HepG2 (cell line): ENCODE data around the gene SAE1. TPM values are rescaled to one million over a fixed set of nuclear protein-coding genes. Genes with fewer than 3 reads are reported as not detected.
A peak's percentile ranks its signal among the peaks of the same experiment; 100 is the strongest.

Source experiments
- AKAP8 ChIP-seq: sonication (generic); formaldehyde crosslinking; IDR thresholded peaks from 2 replicates; pipeline ENCODE4 v1.5.1; 2020; ENCODE audit warnings: mild to moderate bottlenecking, missing genetic modification reagents
- BORCS8-MEF2B ChIP-seq: sonication (generic); formaldehyde crosslinking; IDR thresholded peaks from 2 replicates; pipeline ENCODE4 v1.8.0; 2022; ENCODE audit warnings: mild to moderate bottlenecking, missing genetic modification reagents
- CEBPG ChIP-seq: IDR thresholded peaks from 2 replicates; pipeline ENCODE4 v1.6.1; 2016
- DNMT3B ChIP-seq: conservative IDR thresholded peaks from 2 replicates; pipeline ENCODE4 v1.6.1; 2016; ENCODE audit warnings: missing biosample characterization, control low read depth
- EHMT2 ChIP-seq: fragments of 200-600 bp; sonication (generic); IDR thresholded peaks from 2 replicates; pipeline ENCODE4 v1.7.0; 2017; ENCODE audit warnings: antibody characterized with exemption, low read depth, low read length, borderline replicate concordance
- ETV5 ChIP-seq: IDR thresholded peaks from 2 replicates; pipeline ENCODE4 v1.6.1; 2018; ENCODE audit warnings: missing biosample characterization, missing genetic modification reagents, inconsistent platforms, borderline replicate concordance
- FOXC1 ChIP-seq: sonication (generic); formaldehyde crosslinking; IDR thresholded peaks from 2 replicates; pipeline ENCODE4 v1.8.0; 2022; ENCODE audit warnings: mild to moderate bottlenecking, missing genetic modification reagents, borderline replicate concordance
- MBNL3 ChIP-seq: fragments of 250-450 bp; sonication (Bioruptor Pico); conservative IDR thresholded peaks from 2 replicates; pipeline ENCODE4 v1.8.0; 2022; ENCODE audit warnings: mild to moderate bottlenecking, inconsistent platforms
- RFX1 ChIP-seq: fragments of 450-650 bp; IDR thresholded peaks from 2 replicates; pipeline ENCODE4 v1.6.1; 2017
- STAT5B ChIP-seq: sonication (generic); formaldehyde crosslinking; IDR thresholded peaks from 2 replicates; pipeline ENCODE4 v1.4.0; 2020; ENCODE audit warnings: missing genetic modification reagents
- ZFAT ChIP-seq: sonication (generic); formaldehyde crosslinking; conservative IDR thresholded peaks from 2 replicates; pipeline ENCODE4 v1.8.1; 2023; ENCODE audit warnings: missing genetic modification reagents, inconsistent platforms
- ZNF207 ChIP-seq: fragments of 450-650 bp; IDR thresholded peaks from 2 replicates; pipeline ENCODE4 v1.6.1; 2016; ENCODE audit warnings: antibody characterized with exemption, borderline replicate concordance
- ZNF263 ChIP-seq: sonication (generic); formaldehyde crosslinking; IDR thresholded peaks from 2 replicates; pipeline ENCODE4 v1.4.0; 2020; ENCODE audit warnings: missing genetic modification reagents
- ZNF354B ChIP-seq: sonication (generic); formaldehyde crosslinking; IDR thresholded peaks from 2 replicates; pipeline ENCODE4 v1.8.0; 2022; ENCODE audit warnings: mild to moderate bottlenecking, missing genetic modification reagents
- ZNF607 ChIP-seq: sonication (generic); formaldehyde crosslinking; IDR thresholded peaks from 2 replicates; pipeline ENCODE4 v1.5.1; 2020; ENCODE audit warnings: missing genetic modification reagents, mild to moderate bottlenecking, borderline replicate concordance
- ZZZ3 ChIP-seq: sonication (generic); formaldehyde crosslinking; IDR thresholded peaks from 2 replicates; pipeline ENCODE4 v1.4.0; 2020; ENCODE audit warnings: missing genetic modification reagents, mild to moderate bottlenecking, borderline replicate concordance
- polyA plus RNA-seq, 8 experiments: library from polyadenylated mRNA; depleted of rRNA in 3 of 8; stranded (reverse) in 7 of 8; unstranded in 1 of 8; fragments of >200 nt; fragmentation: Illumina TruSeq in 4 of 8; extraction: Trizol in 4 of 8; gene quantifications; 2 replicates each; pipeline versions ENCODE4 v1.2.1 to v1.2.3, GENCODE V29; 2011 to 2016; ENCODE audit warnings: low read depth in 4 of 8, missing spikeins in 1 of 8, mixed read lengths in 1 of 8; ENCODE audit not compliant: insufficient read depth in 1 of 8
- total RNA-seq, 5 experiments: library from RNA; depleted of rRNA; stranded (reverse); fragments of >200 nt; fragmentation: Illumina TruSeq; extraction: Trizol; gene quantifications; 2 replicates each; pipeline ENCODE4 v1.2.3, GENCODE V29; 2016; ENCODE audit warnings: low read depth in 1 of 5
- TF ChIP-seq, protein P1 (sequence below): sonication (generic); formaldehyde crosslinking; IDR thresholded peaks from 2 replicates; pipeline ENCODE4 v1.4.0; 2020; ENCODE audit warnings: missing genetic modification reagents, borderline replicate concordance
- TF ChIP-seq, protein P2 (sequence below): sonication (generic); formaldehyde crosslinking; IDR thresholded peaks from 2 replicates; pipeline ENCODE4 v1.5.0; 2020; ENCODE audit warnings: mild to moderate bottlenecking, missing genetic modification reagents
- TF ChIP-seq, protein P3 (sequence below): sonication (generic); formaldehyde crosslinking; IDR thresholded peaks from 2 replicates; pipeline ENCODE4 v1.4.0; 2020; ENCODE audit warnings: missing genetic modification reagents
- TF ChIP-seq, protein P4 (sequence below): IDR thresholded peaks from 2 replicates; pipeline ENCODE4 v1.6.1; 2012; ENCODE audit warnings: low read depth, low read length, improper control_type of control experiment

The SAE1 gene
- total and polyA plus RNA-seq, 2 of the 13 experiments (the other 11 are each of a cell fraction or from before 2014, with no cell fraction given) = 87.6 to 197 TPM

DNA sequence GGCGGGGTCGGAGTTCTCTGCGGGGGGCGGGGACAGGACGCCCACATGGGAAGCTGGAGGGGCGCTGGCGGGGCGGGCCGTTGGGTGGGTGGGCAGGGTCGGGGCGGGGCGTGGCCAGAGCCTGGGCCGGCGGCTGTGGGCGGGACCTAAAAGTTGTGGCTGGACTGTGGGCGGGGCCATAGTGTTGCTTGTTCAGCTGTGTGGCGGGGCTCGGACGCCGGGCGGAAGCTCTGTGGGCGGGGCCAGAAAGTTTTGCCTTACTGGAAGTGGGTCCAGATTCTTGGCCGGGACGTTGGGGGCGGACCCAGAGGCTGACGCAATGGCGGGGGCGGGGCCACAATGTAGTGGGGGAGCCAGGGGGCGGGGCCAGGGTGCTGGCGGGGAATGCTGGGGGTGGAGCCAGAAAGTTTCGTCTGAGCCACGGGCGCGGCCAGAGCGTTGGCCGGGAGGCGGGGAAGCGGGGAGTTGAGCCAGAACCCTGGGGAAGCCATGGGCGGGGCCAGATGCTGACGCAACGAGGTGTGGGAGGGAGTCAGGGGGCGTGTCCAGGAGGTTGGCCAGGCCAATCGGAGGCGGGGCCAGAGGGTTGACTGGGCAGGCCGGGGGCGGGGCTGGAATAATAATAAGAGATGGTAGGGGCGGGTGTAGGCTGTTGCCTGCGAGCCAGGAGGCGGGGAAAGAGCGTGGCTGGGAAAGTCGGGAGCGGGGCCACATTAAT is 126.2 kb downstream of the SAE1 start (continued):
- no peak for TF ChIP-seq BORCS8-MEF2B (CRISPR knock-in tag)
- TF ChIP-seq CEBPG (CRISPR knock-in tag) = peak; percentile 88
- TF ChIP-seq, protein P1, sequence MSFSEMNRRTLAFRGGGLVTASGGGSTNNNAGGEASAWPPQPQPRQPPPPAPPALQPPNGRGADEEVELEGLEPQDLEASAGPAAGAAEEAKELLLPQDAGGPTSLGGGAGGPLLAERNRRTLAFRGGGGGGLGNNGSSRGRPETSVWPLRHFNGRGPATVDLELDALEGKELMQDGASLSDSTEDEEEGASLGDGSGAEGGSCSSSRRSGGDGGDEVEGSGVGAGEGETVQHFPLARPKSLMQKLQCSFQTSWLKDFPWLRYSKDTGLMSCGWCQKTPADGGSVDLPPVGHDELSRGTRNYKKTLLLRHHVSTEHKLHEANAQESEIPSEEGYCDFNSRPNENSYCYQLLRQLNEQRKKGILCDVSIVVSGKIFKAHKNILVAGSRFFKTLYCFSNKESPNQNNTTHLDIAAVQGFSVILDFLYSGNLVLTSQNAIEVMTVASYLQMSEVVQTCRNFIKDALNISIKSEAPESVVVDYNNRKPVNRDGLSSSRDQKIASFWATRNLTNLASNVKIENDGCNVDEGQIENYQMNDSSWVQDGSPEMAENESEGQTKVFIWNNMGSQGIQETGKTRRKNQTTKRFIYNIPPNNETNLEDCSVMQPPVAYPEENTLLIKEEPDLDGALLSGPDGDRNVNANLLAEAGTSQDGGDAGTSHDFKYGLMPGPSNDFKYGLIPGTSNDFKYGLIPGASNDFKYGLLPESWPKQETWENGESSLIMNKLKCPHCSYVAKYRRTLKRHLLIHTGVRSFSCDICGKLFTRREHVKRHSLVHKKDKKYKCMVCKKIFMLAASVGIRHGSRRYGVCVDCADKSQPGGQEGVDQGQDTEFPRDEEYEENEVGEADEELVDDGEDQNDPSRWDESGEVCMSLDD = no peak
- TF ChIP-seq DNMT3B (CRISPR knock-in tag) = no peak
- no peak for TF ChIP-seq ZNF207
- no peak for TF ChIP-seq AKAP8
- TF ChIP-seq EHMT2 = no peak
- no peak for TF ChIP-seq FOXC1 (CRISPR knock-in tag)
- TF ChIP-seq ZFAT (CRISPR knock-in tag) = no peak
- TF ChIP-seq, protein P2, sequence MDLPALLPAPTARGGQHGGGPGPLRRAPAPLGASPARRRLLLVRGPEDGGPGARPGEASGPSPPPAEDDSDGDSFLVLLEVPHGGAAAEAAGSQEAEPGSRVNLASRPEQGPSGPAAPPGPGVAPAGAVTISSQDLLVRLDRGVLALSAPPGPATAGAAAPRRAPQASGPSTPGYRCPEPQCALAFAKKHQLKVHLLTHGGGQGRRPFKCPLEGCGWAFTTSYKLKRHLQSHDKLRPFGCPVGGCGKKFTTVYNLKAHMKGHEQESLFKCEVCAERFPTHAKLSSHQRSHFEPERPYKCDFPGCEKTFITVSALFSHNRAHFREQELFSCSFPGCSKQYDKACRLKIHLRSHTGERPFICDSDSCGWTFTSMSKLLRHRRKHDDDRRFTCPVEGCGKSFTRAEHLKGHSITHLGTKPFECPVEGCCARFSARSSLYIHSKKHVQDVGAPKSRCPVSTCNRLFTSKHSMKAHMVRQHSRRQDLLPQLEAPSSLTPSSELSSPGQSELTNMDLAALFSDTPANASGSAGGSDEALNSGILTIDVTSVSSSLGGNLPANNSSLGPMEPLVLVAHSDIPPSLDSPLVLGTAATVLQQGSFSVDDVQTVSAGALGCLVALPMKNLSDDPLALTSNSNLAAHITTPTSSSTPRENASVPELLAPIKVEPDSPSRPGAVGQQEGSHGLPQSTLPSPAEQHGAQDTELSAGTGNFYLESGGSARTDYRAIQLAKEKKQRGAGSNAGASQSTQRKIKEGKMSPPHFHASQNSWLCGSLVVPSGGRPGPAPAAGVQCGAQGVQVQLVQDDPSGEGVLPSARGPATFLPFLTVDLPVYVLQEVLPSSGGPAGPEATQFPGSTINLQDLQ (CRISPR knock-in tag) = no peak
- no peak for TF ChIP-seq MBNL3
- TF ChIP-seq, protein P3, sequence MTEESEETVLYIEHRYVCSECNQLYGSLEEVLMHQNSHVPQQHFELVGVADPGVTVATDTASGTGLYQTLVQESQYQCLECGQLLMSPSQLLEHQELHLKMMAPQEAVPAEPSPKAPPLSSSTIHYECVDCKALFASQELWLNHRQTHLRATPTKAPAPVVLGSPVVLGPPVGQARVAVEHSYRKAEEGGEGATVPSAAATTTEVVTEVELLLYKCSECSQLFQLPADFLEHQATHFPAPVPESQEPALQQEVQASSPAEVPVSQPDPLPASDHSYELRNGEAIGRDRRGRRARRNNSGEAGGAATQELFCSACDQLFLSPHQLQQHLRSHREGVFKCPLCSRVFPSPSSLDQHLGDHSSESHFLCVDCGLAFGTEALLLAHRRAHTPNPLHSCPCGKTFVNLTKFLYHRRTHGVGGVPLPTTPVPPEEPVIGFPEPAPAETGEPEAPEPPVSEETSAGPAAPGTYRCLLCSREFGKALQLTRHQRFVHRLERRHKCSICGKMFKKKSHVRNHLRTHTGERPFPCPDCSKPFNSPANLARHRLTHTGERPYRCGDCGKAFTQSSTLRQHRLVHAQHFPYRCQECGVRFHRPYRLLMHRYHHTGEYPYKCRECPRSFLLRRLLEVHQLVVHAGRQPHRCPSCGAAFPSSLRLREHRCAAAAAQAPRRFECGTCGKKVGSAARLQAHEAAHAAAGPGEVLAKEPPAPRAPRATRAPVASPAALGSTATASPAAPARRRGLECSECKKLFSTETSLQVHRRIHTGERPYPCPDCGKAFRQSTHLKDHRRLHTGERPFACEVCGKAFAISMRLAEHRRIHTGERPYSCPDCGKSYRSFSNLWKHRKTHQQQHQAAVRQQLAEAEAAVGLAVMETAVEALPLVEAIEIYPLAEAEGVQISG (CRISPR knock-in tag) = no peak
- no peak for TF ChIP-seq ZZZ3 (CRISPR knock-in tag)
- TF ChIP-seq STAT5B (CRISPR knock-in tag) = no peak
- no peak for TF ChIP-seq ETV5 (CRISPR knock-in tag)
- no peak for TF ChIP-seq ZNF263 (CRISPR knock-in tag)
- TF ChIP-seq ZNF354B (CRISPR knock-in tag) = no peak
- no peak for TF ChIP-seq RFX1
- no peak for TF ChIP-seq ZNF607 (CRISPR knock-in tag)
- TF ChIP-seq, protein P4, sequence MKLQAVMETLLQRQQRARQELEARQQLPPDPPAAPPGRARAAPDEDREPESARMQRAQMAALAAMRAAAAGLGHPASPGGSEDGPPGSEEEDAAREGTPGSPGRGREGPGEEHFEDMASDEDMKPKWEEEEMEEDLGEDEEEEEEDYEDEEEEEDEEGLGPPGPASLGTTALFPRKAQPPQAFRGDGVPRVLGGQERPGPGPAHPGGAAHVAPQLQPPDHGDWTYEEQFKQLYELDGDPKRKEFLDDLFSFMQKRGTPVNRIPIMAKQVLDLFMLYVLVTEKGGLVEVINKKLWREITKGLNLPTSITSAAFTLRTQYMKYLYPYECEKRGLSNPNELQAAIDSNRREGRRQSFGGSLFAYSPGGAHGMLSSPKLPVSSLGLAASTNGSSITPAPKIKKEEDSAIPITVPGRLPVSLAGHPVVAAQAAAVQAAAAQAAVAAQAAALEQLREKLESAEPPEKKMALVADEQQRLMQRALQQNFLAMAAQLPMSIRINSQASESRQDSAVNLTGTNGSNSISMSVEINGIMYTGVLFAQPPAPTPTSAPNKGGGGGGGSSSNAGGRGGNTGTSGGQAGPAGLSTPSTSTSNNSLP = peak; percentile 24; the same call in 1 of the 2 replicates
